Upper lobe of left lung (tissue), 6 donors: ENCODE measurements around the gene ANXA1. TPM values are rescaled to one million over a fixed set of nuclear protein-coding genes. Genes with fewer than 3 reads are reported as not detected.

Experiments
- ATAC-seq, 2 donors: fragments of 200-7000 bp; cut with Tn5 transposase; one replicate each; pipeline ENCODE4 v1.9.1; 2022; ENCODE audit warnings: mild to moderate bottlenecking in 2 of 2, moderate library complexity in 2 of 2; ENCODE audit not compliant: low FRiP score in 2 of 2
- DNase-seq, 2 donors: peaks; one replicate each; pipeline ENCODE4 v3.0.0-alpha.2; 2019 to 2020
- H3K27ac ChIP-seq, 4 donors: fragments of 200-600 bp; sonication (generic); one replicate each; pipeline ENCODE4 v1.5.1; 2016 to 2019
- H3K27me3 ChIP-seq, 4 donors: fragments of 200-600 bp; sonication (generic); one replicate each; pipeline ENCODE4 v1.5.1; 2017 to 2019
- H3K36me3 ChIP-seq, 4 donors: fragments of 200-600 bp; sonication (generic); one replicate each; pipeline ENCODE4 v1.5.1; 2016 to 2019
- H3K4me1 ChIP-seq, 4 donors: fragments of 200-600 bp; sonication (generic); one replicate each; pipeline ENCODE4 v1.5.1; 2018 to 2019
- H3K4me3 ChIP-seq, 4 donors: fragments of 200-600 bp; sonication (generic); one replicate each; pipeline ENCODE4 v1.5.1; 2017 to 2019; ENCODE audit warnings: mild to moderate bottlenecking in 2 of 4, moderate library complexity in 1 of 4
- H3K9me3 ChIP-seq, 4 donors: fragments of 200-600 bp; sonication (generic); one replicate each; pipeline ENCODE4 v1.5.1; 2018 to 2019
- EP300 ChIP-seq, 4 donors: sonication (generic); formaldehyde crosslinking; IDR thresholded peaks; one replicate each; pipeline ENCODE4 v1.5.1; 2017; ENCODE audit warnings: antibody characterized with exemption in 4 of 4, control low read depth in 2 of 4
- POLR2A ChIP-seq, 4 donors: fragments of 450-650 bp; IDR thresholded peaks; one replicate each; pipeline ENCODE4 v1.5.1; 2016 to 2017; ENCODE audit warnings: antibody characterized with exemption in 4 of 4, mild to moderate bottlenecking in 2 of 4
- POLR2AphosphoS5 ChIP-seq, 2 donors: sonication (generic); formaldehyde crosslinking; IDR thresholded peaks; one replicate each; pipeline ENCODE4 v1.5.1; 2017; ENCODE audit warnings: antibody characterized with exemption in 2 of 2
- WGBS, 2 donors: methylation state at CpG; one replicate each; pipeline ENCODE4 v1.1.5; 2017 to 2018; 5-methylcytosine and 5-hydroxymethylcytosine counted together
- total RNA-seq, 6 donors: library from RNA; depleted of rRNA in 4 of 6; stranded (reverse); fragments of >200 nt in 4 of 6; gene quantifications; one replicate each; pipeline versions ENCODE4 v1.1.0 to v1.2.1, GENCODE V29; 2016 to 2021
- TF ChIP-seq, protein P1 (sequence below), 6 experiments: fragments of 450-650 bp in 4 of 6; fragments of 200-600 bp in 2 of 6; sonication (generic) in 2 of 6; IDR thresholded peaks; one replicate each; pipeline ENCODE4 v1.5.1; 2016 to 2019; ENCODE audit warnings: antibody characterized with exemption in 6 of 6
- donor health status: DM: no; HTN: no; CAD: no; lungs with moderate emphysema.
- donor health status: DM: no; HTN: yes; CAD: no; lungs with severe emphysema.

ANXA1 gene
- total RNA-seq, 6 donors from 2014 or later = 174 to 910 (median 347) TPM

DNA sequence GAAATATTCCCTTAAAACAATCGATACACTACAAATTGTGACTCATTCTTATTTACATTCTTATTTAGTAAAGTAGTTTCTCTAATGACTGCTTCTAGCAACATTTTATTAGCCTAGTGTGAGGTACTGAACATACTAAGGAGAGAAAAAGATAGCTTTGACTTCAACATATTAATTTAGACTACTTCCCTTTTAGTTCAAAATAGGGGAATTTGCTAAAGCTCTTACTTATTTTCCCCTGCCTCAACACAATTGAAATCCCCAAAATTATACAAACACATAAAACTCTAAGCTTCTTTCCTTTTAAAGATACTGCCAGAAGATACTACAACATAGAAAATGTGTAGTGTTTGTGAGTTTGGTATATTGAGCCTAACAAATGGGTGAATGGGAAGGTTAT lies 55.2 kb downstream of the ANXA1 start:
- DNase-seq (no peak), ATAC-seq (no peak)
- Histone ChIP-seq H3K4me1 (peaks cover 0 to 7% (median 0%) of the 10 kb centered on the region in 4 donors), H3K27me3 (no peaks in the 10 kb centered on the region), H3K9me3 (no peaks in the 10 kb centered on the region), H3K36me3 (no peaks in the 10 kb centered on the region), H3K4me3 (no peak overlapping the region), H3K27ac (no peak overlapping the region)
- WGBS, 2 donors = 91 to 93% methylated on average over 1 of the region's 1 CpG
- TF ChIP-seq POLR2A (IDR thresholded peaks at IDR 0.05) (no peak), POLR2AphosphoS5 (IDR thresholded peaks at IDR 0.05) (no peak), EP300 (IDR thresholded peaks at IDR 0.05) (no peak)
- TF ChIP-seq, protein P1, sequence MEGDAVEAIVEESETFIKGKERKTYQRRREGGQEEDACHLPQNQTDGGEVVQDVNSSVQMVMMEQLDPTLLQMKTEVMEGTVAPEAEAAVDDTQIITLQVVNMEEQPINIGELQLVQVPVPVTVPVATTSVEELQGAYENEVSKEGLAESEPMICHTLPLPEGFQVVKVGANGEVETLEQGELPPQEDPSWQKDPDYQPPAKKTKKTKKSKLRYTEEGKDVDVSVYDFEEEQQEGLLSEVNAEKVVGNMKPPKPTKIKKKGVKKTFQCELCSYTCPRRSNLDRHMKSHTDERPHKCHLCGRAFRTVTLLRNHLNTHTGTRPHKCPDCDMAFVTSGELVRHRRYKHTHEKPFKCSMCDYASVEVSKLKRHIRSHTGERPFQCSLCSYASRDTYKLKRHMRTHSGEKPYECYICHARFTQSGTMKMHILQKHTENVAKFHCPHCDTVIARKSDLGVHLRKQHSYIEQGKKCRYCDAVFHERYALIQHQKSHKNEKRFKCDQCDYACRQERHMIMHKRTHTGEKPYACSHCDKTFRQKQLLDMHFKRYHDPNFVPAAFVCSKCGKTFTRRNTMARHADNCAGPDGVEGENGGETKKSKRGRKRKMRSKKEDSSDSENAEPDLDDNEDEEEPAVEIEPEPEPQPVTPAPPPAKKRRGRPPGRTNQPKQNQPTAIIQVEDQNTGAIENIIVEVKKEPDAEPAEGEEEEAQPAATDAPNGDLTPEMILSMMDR (IDR thresholded peaks at IDR 0.05) = no peak

DNA sequence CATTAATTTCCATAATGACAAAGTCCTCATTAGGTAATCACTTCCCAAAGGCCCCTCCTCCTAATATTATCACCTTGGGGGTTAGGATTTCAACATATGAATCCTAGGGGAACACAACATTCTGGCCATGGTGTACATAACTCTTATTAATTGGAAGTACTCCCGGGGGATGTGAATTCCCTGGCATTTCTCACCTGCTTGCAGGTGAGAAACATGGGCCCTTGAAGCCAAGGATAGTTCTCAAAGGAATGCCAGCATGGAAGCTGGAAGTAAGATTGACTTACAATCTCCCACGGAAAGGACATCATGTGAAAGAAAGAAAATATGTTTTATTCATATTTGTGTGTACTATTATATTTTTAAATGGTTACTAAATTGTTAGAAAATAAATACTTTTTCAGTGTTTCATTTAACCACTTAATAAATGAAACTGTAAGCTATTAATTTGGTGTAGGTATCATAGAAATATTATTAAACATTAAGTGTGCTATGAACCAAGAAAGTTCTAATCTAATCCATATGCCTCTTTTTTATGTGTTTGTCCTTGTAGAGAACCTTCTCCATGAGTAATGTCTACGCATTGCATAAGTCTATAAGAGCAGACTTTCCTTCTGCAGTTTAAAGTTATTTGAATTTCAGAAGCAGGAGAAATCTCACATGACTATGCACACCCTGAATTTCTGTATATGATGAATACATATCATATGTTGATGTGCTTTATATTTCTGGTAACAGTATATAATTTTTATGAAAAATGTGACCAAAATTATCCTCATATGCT lies 59.4 kb downstream of the ANXA1 start:
- no peak for TF ChIP-seq POLR2A (IDR thresholded peaks at IDR 0.05)
- TF ChIP-seq, protein P1 (IDR thresholded peaks at IDR 0.05) = no peak
- TF ChIP-seq EP300 (IDR thresholded peaks at IDR 0.05) = no peak
- TF ChIP-seq POLR2AphosphoS5 (IDR thresholded peaks at IDR 0.05) = no peak
- H3K9me3 ChIP-seq = no peaks in the 10 kb centered on the region
- ATAC-seq (no peak), DNase-seq (no peak)
- no peaks in the 10 kb centered on the region for H3K36me3 ChIP-seq
- 44 to 45% methylated on average over 3 of the region's 3 CpGs for WGBS, 2 donors
- no peak overlapping the region for H3K27ac ChIP-seq
- no peaks in the 10 kb centered on the region for H3K27me3 ChIP-seq
- no peak overlapping the region for H3K4me3 ChIP-seq
- H3K4me1 ChIP-seq = no peaks in the 10 kb centered on the region

DNA sequence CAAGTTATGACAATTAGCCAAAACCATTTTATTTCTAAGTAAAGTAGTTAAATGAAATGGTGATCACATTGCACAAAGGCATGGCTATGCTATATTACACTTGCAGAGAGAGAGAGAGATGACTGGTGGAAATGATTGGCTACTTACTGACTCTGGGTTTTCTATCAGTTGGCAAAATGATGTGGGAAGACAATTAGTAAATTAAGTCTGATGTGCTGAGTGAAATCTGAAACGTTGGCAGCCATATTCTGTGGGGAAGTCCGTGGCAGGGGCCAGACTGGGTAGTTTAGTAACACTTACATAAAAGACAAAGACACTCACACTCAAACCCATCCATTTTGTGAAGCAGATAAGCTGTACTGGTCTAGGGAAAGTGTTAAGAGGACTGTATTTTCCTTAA lies 61.6 kb downstream of the ANXA1 start:
- H3K27me3 ChIP-seq = no peaks in the 10 kb centered on the region
- no peaks in the 10 kb centered on the region for H3K9me3 ChIP-seq
- no peak for TF ChIP-seq EP300 (IDR thresholded peaks at IDR 0.05)
- ATAC-seq (no peak), DNase-seq (no peak)
- no peaks in the 10 kb centered on the region for H3K36me3 ChIP-seq
- 33 to 53% methylated on average over 2 of the region's 2 CpGs for WGBS, 2 donors
- no peaks in the 10 kb centered on the region for H3K4me1 ChIP-seq
- H3K27ac ChIP-seq = no peak overlapping the region
- no peak overlapping the region for H3K4me3 ChIP-seq

DNA sequence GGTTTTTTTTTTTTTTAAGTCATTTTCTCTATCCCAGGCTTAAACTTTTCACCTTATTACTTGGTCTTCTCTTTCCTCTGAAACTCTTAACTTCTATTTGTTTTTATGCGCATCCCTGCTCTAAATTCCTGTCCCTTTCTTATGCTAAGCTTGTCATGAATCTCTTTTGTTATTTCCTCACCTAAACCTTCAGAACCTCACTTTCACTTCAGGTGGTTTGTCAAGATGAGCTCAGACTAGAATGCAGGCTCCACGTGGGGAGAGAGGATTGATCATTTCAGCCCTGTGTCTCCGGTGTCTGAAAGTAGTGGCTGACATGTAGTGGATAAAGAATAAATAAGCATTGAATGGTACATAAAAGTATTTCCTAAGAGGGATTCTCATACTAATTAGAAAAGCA lies 63.6 kb downstream of the ANXA1 start:
- Histone ChIP-seq H3K27ac (no peak overlapping the region), H3K36me3 (no peaks in the 10 kb centered on the region), H3K4me1 (no peaks in the 10 kb centered on the region), H3K4me3 (no peak overlapping the region), H3K9me3 (no peaks in the 10 kb centered on the region), H3K27me3 (no peaks in the 10 kb centered on the region)
- DNase-seq = no peak
- WGBS, 2 donors = 44 to 54% methylated on average over 3 of the region's 3 CpGs
- TF ChIP-seq, protein P1 (IDR thresholded peaks at IDR 0.05) = no peak
- TF ChIP-seq EP300 (IDR thresholded peaks at IDR 0.05) (no peak), POLR2A (IDR thresholded peaks at IDR 0.05) (no peak), POLR2AphosphoS5 (IDR thresholded peaks at IDR 0.05) (no peak)
- ATAC-seq = no peak

DNA sequence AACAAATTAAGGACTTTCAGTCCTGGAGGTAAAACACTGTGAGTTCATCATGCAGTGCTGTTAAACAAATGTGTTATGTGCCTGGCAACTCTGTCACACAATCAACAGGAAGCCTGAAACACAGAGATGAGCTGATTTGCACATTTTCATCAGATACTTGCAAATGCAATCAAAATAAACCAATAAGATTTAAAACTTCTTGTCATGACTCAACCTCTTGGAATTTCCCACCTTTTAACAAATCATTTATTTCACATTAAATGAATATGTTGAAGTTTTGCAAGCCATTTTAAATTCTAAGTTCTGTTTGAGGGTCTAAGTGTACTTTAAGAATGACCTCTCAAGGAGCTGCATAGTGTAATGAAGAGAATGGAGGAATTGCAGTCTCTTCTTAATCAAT lies 64.4 kb downstream of the ANXA1 start:
- ATAC-seq (no peak), DNase-seq (no peak)
- no peaks in the 10 kb centered on the region for H3K27me3 ChIP-seq
- H3K36me3 ChIP-seq = no peaks in the 10 kb centered on the region
- H3K27ac ChIP-seq = no peak overlapping the region
- no peaks in the 10 kb centered on the region for H3K9me3 ChIP-seq
- TF ChIP-seq POLR2AphosphoS5 (IDR thresholded peaks at IDR 0.05) (no peak), POLR2A (IDR thresholded peaks at IDR 0.05) (no peak)
- no peak overlapping the region for H3K4me3 ChIP-seq
- H3K4me1 ChIP-seq = no peaks in the 10 kb centered on the region

Other genes with a start within 250 kb of the ANXA1 start
- gene ALDH1A1, start 198.8 kb upstream of the ANXA1 start, total RNA-seq = 100 to 1,000 TPM in 4 of 6 donors, 10 to 100 TPM in 2; 81.7 to 230 (median 137) TPM